ENCODE data around the gene PANK3.
"Not testable (repeated sequence)": the region's sequence is repeated elsewhere in the genome, so short reads cannot be mapped to it uniquely, and the experiment has no call there.

The PANK3 gene

DNA sequence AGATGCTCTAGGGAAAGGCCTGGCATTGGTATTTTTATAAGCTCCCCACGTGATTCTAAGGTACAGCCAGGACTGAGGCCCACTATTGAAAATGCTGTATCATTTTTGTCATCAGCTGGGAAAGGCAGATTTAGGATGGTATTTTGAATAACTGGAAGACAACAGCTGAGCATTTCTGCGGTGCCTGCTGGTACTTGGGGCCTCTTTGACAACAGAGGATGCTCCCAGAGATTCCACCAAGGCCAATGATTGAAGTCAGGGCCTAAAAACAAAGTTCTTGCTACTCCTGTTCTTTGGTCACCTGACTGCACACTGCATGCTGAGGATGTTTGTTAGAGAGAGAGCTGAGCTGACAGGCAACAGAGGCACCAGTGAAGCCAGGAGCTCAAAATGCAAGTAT, 42.0 kb downstream of the PANK3 start:
- in situ Hi-C loops (cut with MboI; ENCODE audit: low sequenced_read_pairs, unreplicated experiment) = no loop called here
- DNase-seq (ENCODE audit: low spot score) = no peak
- TF ChIP-seq, protein P1, sequence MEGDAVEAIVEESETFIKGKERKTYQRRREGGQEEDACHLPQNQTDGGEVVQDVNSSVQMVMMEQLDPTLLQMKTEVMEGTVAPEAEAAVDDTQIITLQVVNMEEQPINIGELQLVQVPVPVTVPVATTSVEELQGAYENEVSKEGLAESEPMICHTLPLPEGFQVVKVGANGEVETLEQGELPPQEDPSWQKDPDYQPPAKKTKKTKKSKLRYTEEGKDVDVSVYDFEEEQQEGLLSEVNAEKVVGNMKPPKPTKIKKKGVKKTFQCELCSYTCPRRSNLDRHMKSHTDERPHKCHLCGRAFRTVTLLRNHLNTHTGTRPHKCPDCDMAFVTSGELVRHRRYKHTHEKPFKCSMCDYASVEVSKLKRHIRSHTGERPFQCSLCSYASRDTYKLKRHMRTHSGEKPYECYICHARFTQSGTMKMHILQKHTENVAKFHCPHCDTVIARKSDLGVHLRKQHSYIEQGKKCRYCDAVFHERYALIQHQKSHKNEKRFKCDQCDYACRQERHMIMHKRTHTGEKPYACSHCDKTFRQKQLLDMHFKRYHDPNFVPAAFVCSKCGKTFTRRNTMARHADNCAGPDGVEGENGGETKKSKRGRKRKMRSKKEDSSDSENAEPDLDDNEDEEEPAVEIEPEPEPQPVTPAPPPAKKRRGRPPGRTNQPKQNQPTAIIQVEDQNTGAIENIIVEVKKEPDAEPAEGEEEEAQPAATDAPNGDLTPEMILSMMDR (IDR thresholded peaks at IDR 0.05; ENCODE audit: borderline replicate concordance, control extremely low read depth, extremely low read depth, insufficient read depth, missing control alignments) = no peak

DNA sequence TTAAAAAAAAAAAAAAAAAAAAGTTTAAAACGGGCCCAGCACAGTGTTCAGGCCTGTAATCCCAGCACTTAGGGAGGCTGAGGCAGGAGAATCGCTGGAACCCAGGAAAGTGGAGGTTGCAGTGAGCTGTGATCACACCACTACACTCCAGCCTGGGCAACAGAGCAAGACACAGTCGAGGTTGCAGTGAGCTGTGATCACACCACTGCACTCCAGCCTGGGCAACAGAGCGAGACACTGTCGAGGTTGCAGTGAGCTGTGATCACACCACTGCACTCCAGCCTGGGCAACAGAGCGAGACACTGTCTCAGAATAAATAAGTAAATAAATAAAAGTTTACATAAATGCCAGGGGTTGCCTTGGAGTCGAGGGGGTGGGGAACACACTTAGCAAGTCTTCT, 44.8 kb downstream of the PANK3 start:
- in situ Hi-C loops (cut with MboI; ENCODE audit: low sequenced_read_pairs, unreplicated experiment); DNase-seq (ENCODE audit: low spot score): not testable (repeated sequence)

DNA sequence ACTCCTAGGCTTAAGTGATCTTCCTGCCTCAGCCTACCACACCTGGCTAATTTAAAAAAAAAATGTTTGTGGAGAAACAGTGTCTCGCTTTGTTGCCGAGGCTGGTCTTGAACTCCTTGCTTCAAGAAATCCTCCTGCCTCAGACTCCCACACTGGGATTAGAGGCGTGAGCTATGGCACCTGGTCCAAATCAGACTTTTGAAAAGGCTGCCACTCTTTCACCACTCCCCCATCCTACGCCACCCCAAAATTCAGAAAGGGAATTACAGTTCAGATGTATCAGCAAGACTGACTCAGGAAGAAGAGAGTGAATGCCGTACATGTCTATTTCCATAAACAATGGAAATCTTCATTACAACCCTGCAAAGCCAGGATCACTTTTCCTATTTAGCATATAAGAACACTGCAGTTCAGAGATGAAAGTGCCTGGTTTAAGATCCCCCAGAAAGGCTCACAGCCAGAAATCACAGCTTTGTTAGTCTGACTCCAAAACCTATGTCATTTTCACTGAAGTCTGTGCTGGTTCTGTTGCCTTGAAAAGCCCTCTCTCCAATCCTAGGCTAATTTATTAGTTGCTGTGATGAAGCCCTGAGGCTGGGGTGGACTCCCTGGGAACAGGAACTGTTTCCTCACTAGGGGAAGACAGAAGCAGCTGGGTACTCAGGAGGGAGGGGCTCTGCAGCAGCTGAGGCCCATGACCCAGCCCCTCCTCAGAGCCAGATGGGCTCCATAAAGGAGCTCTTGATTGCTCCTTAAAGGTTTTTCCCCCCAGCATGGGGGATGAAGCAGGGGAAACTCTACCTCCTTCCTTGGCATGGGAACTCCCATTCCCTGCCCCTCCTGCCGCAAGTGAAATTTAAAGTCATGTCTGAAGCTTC, 46.9 kb downstream of the PANK3 start:
- DNase-seq (ENCODE audit: low spot score) = no peak
- in situ Hi-C loops (cut with MboI; ENCODE audit: low sequenced_read_pairs, unreplicated experiment) = no loop called here
- TF ChIP-seq, protein P1 (IDR thresholded peaks at IDR 0.05; ENCODE audit: borderline replicate concordance, control extremely low read depth, extremely low read depth, insufficient read depth, missing control alignments) = no peak

DNA sequence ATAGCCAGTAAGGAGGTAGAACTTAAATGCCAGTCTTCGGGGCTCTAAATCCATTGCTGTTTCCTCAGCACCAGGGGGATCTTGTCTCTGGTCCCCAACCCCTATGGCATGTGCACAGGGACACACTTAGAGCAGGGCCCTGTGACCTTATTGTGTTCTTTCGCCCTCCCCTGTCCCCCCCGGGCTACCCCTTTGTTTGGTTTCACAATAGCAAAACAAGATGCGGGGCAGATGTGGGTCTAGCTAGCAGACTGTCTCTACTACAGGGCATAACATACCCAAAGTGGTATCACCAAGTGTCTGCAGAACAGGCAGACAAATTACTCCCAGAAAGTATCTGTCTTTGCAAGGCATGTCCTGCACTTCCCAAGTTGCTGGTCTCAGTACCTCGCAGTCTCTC, 48.0 kb downstream of the PANK3 start:
- TF ChIP-seq, protein P1 (IDR thresholded peaks at IDR 0.05; ENCODE audit: borderline replicate concordance, control extremely low read depth, extremely low read depth, insufficient read depth, missing control alignments) = no peak
- in situ Hi-C loops (cut with MboI; ENCODE audit: low sequenced_read_pairs, unreplicated experiment) = no loop called here

DNA sequence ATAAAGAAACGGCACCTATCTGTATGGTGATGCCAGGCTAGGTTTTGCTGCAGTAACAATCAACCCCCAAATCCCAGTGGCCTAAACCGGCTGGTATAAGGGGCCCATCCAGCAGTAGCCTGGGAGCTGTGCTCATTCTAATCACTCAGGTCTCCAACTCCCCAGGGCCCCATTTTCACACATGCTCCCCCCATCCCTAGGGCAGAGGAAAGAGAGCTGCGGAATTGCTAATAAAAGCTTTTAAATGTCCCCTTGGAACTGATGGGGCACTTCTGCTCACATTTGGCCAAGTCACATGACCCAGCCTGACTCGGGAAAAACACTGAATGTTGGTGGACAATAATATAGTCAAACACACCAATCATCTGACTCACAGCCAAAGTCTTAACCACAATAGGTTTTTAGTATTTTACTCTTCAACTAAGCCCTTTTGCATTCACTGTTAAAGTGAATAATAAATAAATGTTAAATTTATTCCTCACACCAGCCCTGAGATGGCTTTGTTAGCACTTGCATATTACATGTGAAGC, 48.5 kb downstream of the PANK3 start:
- DNase-seq (ENCODE audit: low spot score) = no peak
- TF ChIP-seq, protein P1 (IDR thresholded peaks at IDR 0.05; ENCODE audit: borderline replicate concordance, control extremely low read depth, extremely low read depth, insufficient read depth, missing control alignments) = no peak
- in situ Hi-C loops (cut with MboI; ENCODE audit: low sequenced_read_pairs, unreplicated experiment) = no loop called here

More for the DNA sequence above, 48.0 kb downstream of the PANK3 start:
- no peak for DNase-seq (ENCODE audit: low spot score)

DNA sequence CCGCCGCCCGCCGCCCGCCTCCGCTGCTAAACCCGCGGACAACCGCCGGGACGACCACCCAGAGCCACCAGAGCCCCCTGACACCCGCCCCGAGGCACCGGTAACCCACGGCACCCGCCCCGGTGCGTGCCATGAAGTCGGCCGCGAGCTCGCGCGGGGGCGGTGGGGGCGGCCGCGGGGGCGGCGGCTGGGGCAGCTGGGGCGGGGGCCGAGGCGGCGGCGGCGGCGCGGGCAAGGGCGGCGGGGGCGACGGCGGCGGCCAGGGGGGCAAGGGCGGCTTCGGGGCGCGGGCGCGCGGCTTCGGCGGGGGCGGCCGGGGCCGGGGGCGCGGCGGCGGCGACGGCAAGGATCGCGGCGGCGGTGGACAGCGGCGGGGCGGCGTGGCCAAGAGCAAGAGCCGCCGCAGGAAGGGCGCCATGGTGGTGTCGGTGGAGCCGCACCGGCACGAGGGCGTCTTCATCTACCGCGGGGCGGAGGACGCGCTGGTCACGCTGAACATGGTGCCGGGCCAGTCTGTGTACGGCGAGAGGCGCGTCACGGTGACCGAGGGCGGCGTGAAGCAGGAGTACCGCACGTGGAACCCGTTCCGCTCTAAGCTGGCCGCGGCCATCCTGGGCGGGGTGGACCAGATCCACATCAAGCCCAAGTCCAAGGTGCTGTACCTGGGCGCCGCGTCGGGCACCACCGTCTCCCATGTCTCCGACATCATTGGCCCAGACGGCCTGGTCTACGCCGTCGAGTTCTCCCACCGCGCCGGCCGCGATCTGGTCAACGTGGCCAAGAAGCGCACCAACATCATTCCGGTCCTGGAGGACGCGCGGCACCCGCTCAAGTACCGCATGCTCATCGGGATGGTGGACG, 49.6 kb downstream of the PANK3 start:
- in situ Hi-C loops (cut with MboI; ENCODE audit: low sequenced_read_pairs, unreplicated experiment) = no loop called here
- TF ChIP-seq, protein P1 (IDR thresholded peaks at IDR 0.05; ENCODE audit: borderline replicate concordance, control extremely low read depth, extremely low read depth, insufficient read depth, missing control alignments) = no peak
- peak; percentile 20 for DNase-seq (ENCODE audit: low spot score)

Data from GM13976 (cell line).